ENCODE data around the gene LEMD3.

GRCh38 chr12:65171870-65172269 lies 2.5 kb downstream of the LEMD3 start:
- no peak for TF ChIP-seq EZH2 (IDR thresholded peaks at IDR 0.05; ENCODE audit: borderline replicate concordance, low read depth, low read length, poor library complexity, severe bottlenecking)
- TF ChIP-seq, protein P1, sequence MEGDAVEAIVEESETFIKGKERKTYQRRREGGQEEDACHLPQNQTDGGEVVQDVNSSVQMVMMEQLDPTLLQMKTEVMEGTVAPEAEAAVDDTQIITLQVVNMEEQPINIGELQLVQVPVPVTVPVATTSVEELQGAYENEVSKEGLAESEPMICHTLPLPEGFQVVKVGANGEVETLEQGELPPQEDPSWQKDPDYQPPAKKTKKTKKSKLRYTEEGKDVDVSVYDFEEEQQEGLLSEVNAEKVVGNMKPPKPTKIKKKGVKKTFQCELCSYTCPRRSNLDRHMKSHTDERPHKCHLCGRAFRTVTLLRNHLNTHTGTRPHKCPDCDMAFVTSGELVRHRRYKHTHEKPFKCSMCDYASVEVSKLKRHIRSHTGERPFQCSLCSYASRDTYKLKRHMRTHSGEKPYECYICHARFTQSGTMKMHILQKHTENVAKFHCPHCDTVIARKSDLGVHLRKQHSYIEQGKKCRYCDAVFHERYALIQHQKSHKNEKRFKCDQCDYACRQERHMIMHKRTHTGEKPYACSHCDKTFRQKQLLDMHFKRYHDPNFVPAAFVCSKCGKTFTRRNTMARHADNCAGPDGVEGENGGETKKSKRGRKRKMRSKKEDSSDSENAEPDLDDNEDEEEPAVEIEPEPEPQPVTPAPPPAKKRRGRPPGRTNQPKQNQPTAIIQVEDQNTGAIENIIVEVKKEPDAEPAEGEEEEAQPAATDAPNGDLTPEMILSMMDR (conservative IDR thresholded peaks at IDR 0.05; ENCODE audit: low read depth, low read length) = no peak

Measured in A673 (cell line).